M059J (cell line): ENCODE measurements around the gene CCDC88C. TPM values are rescaled to one million over a fixed set of nuclear protein-coding genes. Genes with fewer than 3 reads are reported as not detected.

ENCODE experiments used
- DNase-seq: peaks from one replicate; pipeline ENCODE4 v3.0.0-alpha.2; 2012; ENCODE audit warnings: low read depth
- total RNA-seq: library from RNA; depleted of rRNA; stranded (reverse); fragments of >200 nt; shearing (Covaris generic); gene quantifications from 2 replicates; pipeline ENCODE4 v1.2.3, GENCODE V29; 2014

CCDC88C gene
- total RNA-seq, 1 experiment from 2014 or later = 1.6 TPM

- peak; percentile 94 for DNase-seq
These were observed 50.1 kb downstream of the CCDC88C start for GRCh38 chr14:91367173-91368171.

- no peak for DNase-seq
These were observed 50.9 kb downstream of the CCDC88C start for GRCh38 chr14:91366749-91367148.

- no peak for DNase-seq
These were observed 52.1 kb downstream of the CCDC88C start for GRCh38 chr14:91365552-91365951.

GRCh38 chr14:91364524-91365270 is 52.9 kb downstream of the CCDC88C start:
- no peak for DNase-seq

- no peak for DNase-seq
These were observed 53.7 kb downstream of the CCDC88C start for GRCh38 chr14:91363776-91364523.

- no peak for DNase-seq
These were observed 56.3 kb downstream of the CCDC88C start for GRCh38 chr14:91361233-91361811.

- DNase-seq = no peak
These were observed 57.0 kb downstream of the CCDC88C start for GRCh38 chr14:91360490-91361232.

- no peak for DNase-seq
These were observed 58.9 kb downstream of the CCDC88C start for GRCh38 chr14:91358654-91359220.

GRCh38 chr14:91358025-91358319 is 59.6 kb downstream of the CCDC88C start:
- no peak for DNase-seq

GRCh38 chr14:91357272-91358024 is 60.2 kb downstream of the CCDC88C start:
- DNase-seq = no peak

GRCh38 chr14:91356181-91356763 is 61.3 kb downstream of the CCDC88C start:
- DNase-seq = no peak

GRCh38 chr14:91354979-91355685 is 62.5 kb downstream of the CCDC88C start:
- DNase-seq = no peak

- DNase-seq = peak; percentile 45
These were observed 63.3 kb downstream of the CCDC88C start for GRCh38 chr14:91354221-91354916.

- DNase-seq = no peak
These were observed 64.6 kb downstream of the CCDC88C start for GRCh38 chr14:91352728-91353692.

GRCh38 chr14:91352053-91352452 is 65.6 kb downstream of the CCDC88C start:
- DNase-seq = no peak

GRCh38 chr14:91351512-91351862 is 66.1 kb downstream of the CCDC88C start:
- no peak for DNase-seq

- DNase-seq = no peak
These were observed 66.7 kb downstream of the CCDC88C start for GRCh38 chr14:91350813-91351511.
